Peyer's patch (tissue), 4 donors: ENCODE measurements around the gene SYNJ2. TPM values are rescaled to one million over a fixed set of nuclear protein-coding genes. Genes with fewer than 3 reads are reported as not detected.

ENCODE experiments used
- DNase-seq, 3 donors: peaks; one replicate each; pipeline ENCODE4 v3.0.0-alpha.2; 2017 to 2019
- H3K27ac ChIP-seq, 4 donors: fragments of 200-600 bp; sonication (generic); one replicate each; pipeline ENCODE4 v1.5.1; 2016 to 2019
- H3K27me3 ChIP-seq, 2 donors: fragments of 200-600 bp; sonication (generic); one replicate each; pipeline ENCODE4 v1.5.1; 2019
- H3K36me3 ChIP-seq, 3 donors: fragments of 200-600 bp; sonication (generic); one replicate each; pipeline ENCODE4 v1.5.1; 2016 to 2019
- H3K4me1 ChIP-seq, 4 donors: fragments of 200-600 bp; sonication (generic); one replicate each; pipeline ENCODE4 v1.5.1; 2016 to 2019
- H3K4me3 ChIP-seq, 4 donors: fragments of 200-600 bp; sonication (generic); 1 replicate in 3 of 4; 2 replicates in 1 of 4; pipeline ENCODE4 v1.5.1; 2016 to 2019; ENCODE audit warnings: mild to moderate bottlenecking in 1 of 4
- H3K9me3 ChIP-seq, 4 donors: fragments of 200-600 bp; sonication (generic); one replicate each; pipeline ENCODE4 v1.5.1; 2016 to 2019; ENCODE audit warnings: mild to moderate bottlenecking in 1 of 4
- CTCF ChIP-seq, 6 experiments: fragments of 450-650 bp in 4 of 6; fragments of 200-600 bp in 2 of 6; sonication (generic) in 1 of 6; IDR thresholded peaks; one replicate each; pipeline ENCODE4 v1.5.1; 2017 to 2019; ENCODE audit warnings: antibody characterized with exemption in 6 of 6, mild to moderate bottlenecking in 3 of 6, moderate library complexity in 1 of 6
- POLR2A ChIP-seq, 2 donors: fragments of 450-650 bp; IDR thresholded peaks; one replicate each; pipeline ENCODE4 v1.5.1; 2017; ENCODE audit warnings: antibody characterized with exemption in 2 of 2, mild to moderate bottlenecking in 2 of 2, moderate library complexity in 2 of 2
- total RNA-seq, 4 donors: library from RNA; depleted of rRNA; stranded (reverse); fragments of >200 nt; gene quantifications; one replicate each; pipeline ENCODE4 v1.1.0, GENCODE V29; 2016

SYNJ2 gene
- total RNA-seq, 4 donors from 2014 or later: 26.8 to 47.2 (median 34.0) TPM

- no peak for DNase-seq
- Histone ChIP-seq H3K36me3 (peaks cover 0 to 27% (median 0%) of the 10 kb centered on the region in 3 donors), H3K4me3 (no peak overlapping the region), H3K4me1 (peaks cover 0 to 14% (median 0%) of the 10 kb centered on the region in 4 donors), H3K27me3 (no peaks in the 10 kb centered on the region), H3K27ac (no peak overlapping the region), H3K9me3 (no peaks in the 10 kb centered on the region)
- TF ChIP-seq CTCF (IDR thresholded peaks at IDR 0.05): no peak
- no peak for TF ChIP-seq POLR2A (IDR thresholded peaks at IDR 0.05)
These were observed 74.7 kb downstream of the SYNJ2 start for GRCh38 chr6:158056355-158056754.

GRCh38 chr6:158056804-158057203 is 75.1 kb downstream of the SYNJ2 start:
- Histone ChIP-seq H3K4me1 (peaks cover 0 to 14% (median 0%) of the 10 kb centered on the region in 4 donors), H3K4me3 (no peak overlapping the region), H3K36me3 (peaks cover 0 to 29% (median 0%) of the 10 kb centered on the region in 3 donors), H3K27ac (no peak overlapping the region), H3K9me3 (no peaks in the 10 kb centered on the region), H3K27me3 (no peaks in the 10 kb centered on the region)
- TF ChIP-seq CTCF (IDR thresholded peaks at IDR 0.05): no peak
- DNase-seq: no peak

GRCh38 chr6:158057213-158057987 is 75.7 kb downstream of the SYNJ2 start:
- no peak overlapping the region for H3K27ac ChIP-seq
- H3K9me3 ChIP-seq: no peaks in the 10 kb centered on the region
- no peak for DNase-seq
- peaks cover 0 to 14% (median 0%) of the 10 kb centered on the region in 4 donors for H3K4me1 ChIP-seq
- H3K27me3 ChIP-seq: no peaks in the 10 kb centered on the region
- no peak overlapping the region for H3K4me3 ChIP-seq
- TF ChIP-seq CTCF (IDR thresholded peaks at IDR 0.05) (no peak), POLR2A (IDR thresholded peaks at IDR 0.05) (no peak)
- peaks cover 0 to 35% (median 0%) of the 10 kb centered on the region in 3 donors for H3K36me3 ChIP-seq

GRCh38 chr6:158058171-158058651 is 76.5 kb downstream of the SYNJ2 start:
- no peaks in the 10 kb centered on the region for H3K27me3 ChIP-seq
- TF ChIP-seq POLR2A (IDR thresholded peaks at IDR 0.05) (no peak), CTCF (IDR thresholded peaks at IDR 0.05) (no peak)
- H3K4me1 ChIP-seq: peaks cover 0 to 14% (median 0%) of the 10 kb centered on the region in 4 donors
- H3K9me3 ChIP-seq: no peaks in the 10 kb centered on the region
- H3K4me3 ChIP-seq: no peak overlapping the region
- peaks cover 0 to 37% (median 0%) of the 10 kb centered on the region in 3 donors for H3K36me3 ChIP-seq
- DNase-seq: no peak
- no peak overlapping the region for H3K27ac ChIP-seq

- TF ChIP-seq POLR2A (IDR thresholded peaks at IDR 0.05): no peak
- TF ChIP-seq CTCF (IDR thresholded peaks at IDR 0.05): no peak
- H3K9me3 ChIP-seq: no peaks in the 10 kb centered on the region
- H3K4me1 ChIP-seq: peaks cover 0 to 14% (median 0%) of the 10 kb centered on the region in 4 donors
- no peak overlapping the region for H3K4me3 ChIP-seq
- no peak overlapping the region for H3K27ac ChIP-seq
- no peaks in the 10 kb centered on the region for H3K27me3 ChIP-seq
- no peak for DNase-seq
- peaks cover 0 to 43% (median 0%) of the 10 kb centered on the region in 3 donors for H3K36me3 ChIP-seq
These were observed 77.4 kb downstream of the SYNJ2 start for GRCh38 chr6:158059108-158059507.
